Keratinocyte (primary cell): Measurements from ENCODE around the gene LILRB1.
"Not testable (repeated sequence)": the region's sequence is repeated elsewhere in the genome, so short reads cannot be mapped to it uniquely, and the experiment has no call there.

Source experiments
- EZH2 ChIP-seq: IDR thresholded peaks from one replicate; pipeline ENCODE4 v1.6.1; 2012; ENCODE audit warnings: inconsistent platforms, mild to moderate bottlenecking, low read length, moderate library complexity
- TF ChIP-seq, protein P1 (sequence below), 3 experiments: IDR thresholded peaks in 1 of 3; conservative IDR thresholded peaks in 1 of 3; optimal IDR thresholded peaks in 1 of 3; 2 replicates in 2 of 3; 3 replicates in 1 of 3; pipeline versions ENCODE3 to v1.5.1; 2011; ENCODE audit warnings: low read length in 3 of 3, mild to moderate bottlenecking in 3 of 3, moderate library complexity in 2 of 3, control low read depth in 1 of 3, inconsistent platforms in 1 of 3; ENCODE audit not compliant: insufficient read depth in 2 of 3; ENCODE audit errors: extremely low read depth in 1 of 3

- TF ChIP-seq, protein P1, sequence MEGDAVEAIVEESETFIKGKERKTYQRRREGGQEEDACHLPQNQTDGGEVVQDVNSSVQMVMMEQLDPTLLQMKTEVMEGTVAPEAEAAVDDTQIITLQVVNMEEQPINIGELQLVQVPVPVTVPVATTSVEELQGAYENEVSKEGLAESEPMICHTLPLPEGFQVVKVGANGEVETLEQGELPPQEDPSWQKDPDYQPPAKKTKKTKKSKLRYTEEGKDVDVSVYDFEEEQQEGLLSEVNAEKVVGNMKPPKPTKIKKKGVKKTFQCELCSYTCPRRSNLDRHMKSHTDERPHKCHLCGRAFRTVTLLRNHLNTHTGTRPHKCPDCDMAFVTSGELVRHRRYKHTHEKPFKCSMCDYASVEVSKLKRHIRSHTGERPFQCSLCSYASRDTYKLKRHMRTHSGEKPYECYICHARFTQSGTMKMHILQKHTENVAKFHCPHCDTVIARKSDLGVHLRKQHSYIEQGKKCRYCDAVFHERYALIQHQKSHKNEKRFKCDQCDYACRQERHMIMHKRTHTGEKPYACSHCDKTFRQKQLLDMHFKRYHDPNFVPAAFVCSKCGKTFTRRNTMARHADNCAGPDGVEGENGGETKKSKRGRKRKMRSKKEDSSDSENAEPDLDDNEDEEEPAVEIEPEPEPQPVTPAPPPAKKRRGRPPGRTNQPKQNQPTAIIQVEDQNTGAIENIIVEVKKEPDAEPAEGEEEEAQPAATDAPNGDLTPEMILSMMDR (optimal IDR thresholded peaks at IDR 0.05 in 1 of 3, IDR thresholded peaks at IDR 0.05 in 1 of 3, conservative IDR thresholded peaks at IDR 0.05 in 1 of 3; ENCODE audit: extremely low read depth in 1 of 3, insufficient read depth in 2 of 3, low read length in 3 of 3) = not testable (repeated sequence)
- TF ChIP-seq EZH2 = not testable (repeated sequence)
These were observed 1.4 kb downstream of the LILRB1 start for GRCh38 chr19:54631489-54632337.
